ENCODE measurements around the gene NAA16. TPM values are rescaled to one million over a fixed set of nuclear protein-coding genes. Genes with fewer than 3 reads are reported as not detected.

The NAA16 gene
- total and polyA plus RNA-seq, 10 of the 15 experiments (the other 5 are each of a cell fraction or from before 2014, with no cell fraction given): 5.4 to 18.5 (median 13.2) TPM

- Histone ChIP-seq H4K20me1 (ENCODE audit: control insufficient read depth, insufficient read depth) (no peaks in the 10 kb centered on the region), H3K4me1 (ENCODE audit: control insufficient read depth, insufficient read depth, low read length) (no peaks in the 10 kb centered on the region), H3K79me2 (ENCODE audit: control insufficient read depth, insufficient read depth, low read length) (no peaks in the 10 kb centered on the region), H3K9me3 (replicated peaks; ENCODE audit: control insufficient read depth, insufficient read depth, low read length) (no peaks in the 10 kb centered on the region), H3K36me3 (ENCODE audit: control insufficient read depth in 2 of 2, insufficient read depth in 2 of 2, low read length in 1 of 2) (peaks cover 0 to 3% of the 10 kb centered on the region in 2 experiments; a peak in 3 of 4 replicates), H3K4me2 (ENCODE audit: control insufficient read depth, insufficient read depth) (no peak overlapping the region), H3K4me3 (no peak overlapping the region), H3K27ac (ENCODE audit: control insufficient read depth, insufficient read depth) (no peak overlapping the region), H3K27me3 (replicated peaks in 1 of 2; ENCODE audit: control insufficient read depth in 2 of 2, insufficient read depth in 2 of 2, low read length in 1 of 2) (no peaks in the 10 kb centered on the region), H2AFZ (ENCODE audit: control insufficient read depth, low read depth, low read length) (no peak overlapping the region), H3K9ac (ENCODE audit: control insufficient read depth, insufficient read depth, low read length) (no peak overlapping the region)
- ChIA-PET SMC1A (ENCODE audit: uncharacterized antibody, unreplicated experiment) (interaction anchor here (1.0 kb wide), 1 partner anchor 254 kb away, joined by 3 read pairs; no protein-coding TSS in a partner anchor), POLR2A (no interaction called here), RAD21 (ENCODE audit: unreplicated experiment) (no interaction called here), CTCF (interaction anchor here (0.5 to 1.1 kb wide), 2 partner anchors 296 to 406 kb away, joined by 3 to 4 read pairs; no protein-coding TSS in a partner anchor)
- ATAC-seq: no peak
- in situ Hi-C loops (cut with MboI) (no loop called here), intact Hi-C loops (cut with micrococcal nuclease; ENCODE audit: unreplicated experiment) (no loop called here)
- no peak for DNase-seq (ENCODE audit: low read depth, low spot score)
- TF ChIP-seq ASH2L (IDR thresholded peaks at IDR 0.05; ENCODE audit: borderline replicate concordance, low read depth) (no peak), ATF2 (IDR thresholded peaks at IDR 0.05; ENCODE audit: low read length) (no peak), NR2C1 (IDR thresholded peaks at IDR 0.05) (no peak), CBFB (IDR thresholded peaks at IDR 0.05; ENCODE audit: low read depth) (no peak), PML (IDR thresholded peaks at IDR 0.05; ENCODE audit: low read length) (no peak), RUNX3 (IDR thresholded peaks at IDR 0.05; ENCODE audit: low read length) (no peak), ZNF207 (IDR thresholded peaks at IDR 0.05; ENCODE audit: borderline replicate concordance) (no peak), CEBPZ (IDR thresholded peaks at IDR 0.05; ENCODE audit: low read depth, low read length) (no peak), MAX (IDR thresholded peaks at IDR 0.05; ENCODE audit: low read depth, low read length) (no peak), SIN3A (IDR thresholded peaks at IDR 0.05; ENCODE audit: low read depth, low read length) (no peak), BCL11A (IDR thresholded peaks at IDR 0.05; ENCODE audit: low read depth, low read length) (no peak), MYC (IDR thresholded peaks at IDR 0.05; ENCODE audit: insufficient read depth, insufficient read length, insufficient replicate concordance, low read length, severe bottlenecking) (no peak), BHLHE40 (IDR thresholded peaks at IDR 0.05; ENCODE audit: borderline replicate concordance in 1 of 2, low read depth in 2 of 2, low read length in 1 of 2) (no peak), RAD51 (IDR thresholded peaks at IDR 0.05) (no peak), ZNF217 (IDR thresholded peaks at IDR 0.05) (no peak), NR2F1 (conservative IDR thresholded peaks at IDR 0.05) (no peak)
- 83% methylated on average over 6 of the region's 6 CpGs for WGBS (ENCODE audit: insufficient coverage, insufficient replicate concordance, low lambda C conversion rate, missing lambda C conversion rate)
- FAIRE-seq: no peak
- BruUV-seq (replicated peaks): no TSS peak
Observed at GRCh38 chr13:41356786-41357185, 45.7 kb downstream of the NAA16 start.

Measured in GM12878 (cell line).